Measurements from ENCODE around the gene WIPI1. TPM values are rescaled to one million over a fixed set of nuclear protein-coding genes. Genes with fewer than 3 reads are reported as not detected.

The WIPI1 gene
- total RNA-seq, 4 donors from 2014 or later: 62.6 to 313 (median 97.1) TPM

DNA sequence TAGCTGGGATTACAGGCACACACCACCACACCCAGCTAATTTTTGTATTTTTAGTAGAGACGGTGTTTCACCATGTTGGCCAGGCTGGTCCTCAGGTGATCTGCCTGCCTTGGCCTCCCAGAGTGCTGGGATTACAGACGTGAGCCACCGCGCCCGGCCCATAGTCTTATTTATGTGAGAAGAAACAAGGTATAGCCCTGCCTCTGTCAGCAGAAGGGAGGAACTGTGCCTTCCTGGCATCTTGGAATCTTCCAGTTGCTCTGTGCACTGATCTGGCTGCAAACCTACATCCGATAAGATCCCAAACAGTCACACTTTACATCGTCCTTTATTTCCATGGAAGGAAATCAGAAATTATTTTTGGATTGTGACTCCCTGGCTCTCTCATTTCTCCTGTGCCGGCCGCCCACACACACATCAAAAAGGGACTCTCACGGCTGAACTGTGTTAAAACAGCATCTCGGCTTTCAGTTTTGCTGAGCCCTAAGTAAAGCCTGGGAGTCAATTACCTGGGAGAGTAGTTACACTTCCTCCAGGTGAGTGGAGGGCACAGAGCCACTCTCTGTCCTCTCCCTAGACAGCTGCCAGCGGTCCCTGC lies 23.3 kb downstream of the WIPI1 start:
- H3K27me3 ChIP-seq: no peaks in the 10 kb centered on the region
- in situ Hi-C loops (cut with MboI; ENCODE audit: low pct_ligation_motif_present in 1 of 4, low pct_unique_long_range_greater_than_20kb in 1 of 4, low sequenced_read_pairs in 3 of 4): loop anchor here in 2 of 4 donors (10.0 kb wide), 1 partner anchor 169 kb away; no protein-coding TSS in a partner anchor
- H3K9me3 ChIP-seq: no peaks in the 10 kb centered on the region
- H3K36me3 ChIP-seq: peaks cover 0 to 61% (median 27%) of the 10 kb centered on the region in 4 donors
- H3K4me3 ChIP-seq: no peak overlapping the region
- H3K27ac ChIP-seq: no peak overlapping the region
- TF ChIP-seq CTCF (IDR thresholded peaks at IDR 0.05): no peak
- no peak for TF ChIP-seq POLR2AphosphoS5 (IDR thresholded peaks at IDR 0.05)
- no peak for TF ChIP-seq POLR2A (IDR thresholded peaks at IDR 0.05)
- TF ChIP-seq EP300 (IDR thresholded peaks at IDR 0.05; ENCODE audit: low read depth): no peak
- WGBS, 2 donors (ENCODE audit: low coverage in 1 of 2): 80 to 94% methylated on average over 1 to 12 of the region's 12 CpGs
- no peak for DNase-seq
- peaks cover 0 to 30% (median 16%) of the 10 kb centered on the region in 4 donors for H3K4me1 ChIP-seq
- intact Hi-C loops (cut with DNase I; ENCODE audit: low total_unique reads): loop anchor here (10.0 kb wide), 1 partner anchor 1971 kb away; no protein-coding TSS in a partner anchor

DNA sequence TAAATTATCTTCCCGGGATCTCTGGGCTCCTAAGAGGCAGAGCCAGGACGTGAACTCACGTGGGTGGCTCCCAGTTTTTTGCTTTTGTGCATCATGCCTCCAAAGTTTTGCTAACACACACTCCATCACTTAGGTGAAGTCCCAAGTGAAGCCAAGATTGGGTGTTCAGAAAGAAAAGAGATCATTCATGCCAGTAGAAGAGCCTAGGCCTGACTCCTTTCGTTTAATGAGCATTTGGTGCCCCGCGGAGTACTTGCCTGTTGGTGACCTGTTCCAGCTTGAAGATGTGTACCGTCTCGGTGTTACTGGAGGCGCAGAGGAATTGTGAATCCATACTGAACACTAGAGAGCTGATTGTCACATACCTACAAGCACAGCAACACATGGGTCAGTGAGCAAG lies 24.1 kb downstream of the WIPI1 start:
- intact Hi-C loops (cut with DNase I; ENCODE audit: low total_unique reads) (loop anchor here (10.0 kb wide), 1 partner anchor 1972 kb away; no protein-coding TSS in a partner anchor), in situ Hi-C loops (cut with MboI; ENCODE audit: low pct_ligation_motif_present in 1 of 4, low pct_unique_long_range_greater_than_20kb in 1 of 4, low sequenced_read_pairs in 3 of 4) (loop anchor here in 2 of 4 donors (10.0 kb wide), 1 partner anchor 168 kb away; no protein-coding TSS in a partner anchor)
- WGBS, 2 donors (ENCODE audit: low coverage in 1 of 2): 94 to 100% methylated on average over 2 to 9 of the region's 9 CpGs
- Histone ChIP-seq H3K27ac (no peak overlapping the region), H3K9me3 (no peaks in the 10 kb centered on the region), H3K36me3 (peaks cover 0 to 69% (median 29%) of the 10 kb centered on the region in 4 donors), H3K4me1 (peaks cover 0 to 22% (median 13%) of the 10 kb centered on the region in 4 donors), H3K27me3 (no peaks in the 10 kb centered on the region), H3K4me3 (no peak overlapping the region)
- no peak for DNase-seq
- TF ChIP-seq POLR2AphosphoS5 (IDR thresholded peaks at IDR 0.05): no peak
- no peak for TF ChIP-seq CTCF (IDR thresholded peaks at IDR 0.05)
- no peak for TF ChIP-seq POLR2A (IDR thresholded peaks at IDR 0.05)
- TF ChIP-seq EP300 (IDR thresholded peaks at IDR 0.05; ENCODE audit: low read depth): no peak

GRCh38 chr17:68432086-68432864 lies 25.0 kb downstream of the WIPI1 start:
- peaks cover 0 to 74% (median 33%) of the 10 kb centered on the region in 4 donors for H3K36me3 ChIP-seq
- 95% methylated on average over 11 to 14 of the region's 14 CpGs for WGBS, 2 donors (ENCODE audit: low coverage in 1 of 2)
- no peak overlapping the region for H3K4me3 ChIP-seq
- DNase-seq: no peak
- intact Hi-C loops (cut with DNase I; ENCODE audit: low total_unique reads) (loop anchor here (10.0 kb wide), 1 partner anchor 1973 kb away; no protein-coding TSS in a partner anchor), in situ Hi-C loops (cut with MboI; ENCODE audit: low pct_ligation_motif_present in 1 of 4, low pct_unique_long_range_greater_than_20kb in 1 of 4, low sequenced_read_pairs in 3 of 4) (loop anchor here in 2 of 4 donors (10.0 kb wide), 1 partner anchor 167 kb away; no protein-coding TSS in a partner anchor)
- H3K27me3 ChIP-seq: no peaks in the 10 kb centered on the region
- TF ChIP-seq POLR2A (IDR thresholded peaks at IDR 0.05) (no peak), EP300 (IDR thresholded peaks at IDR 0.05; ENCODE audit: low read depth) (no peak), CTCF (IDR thresholded peaks at IDR 0.05) (no peak), POLR2AphosphoS5 (IDR thresholded peaks at IDR 0.05) (no peak)
- peaks cover 0 to 13% (median 8%) of the 10 kb centered on the region in 4 donors for H3K4me1 ChIP-seq
- no peaks in the 10 kb centered on the region for H3K9me3 ChIP-seq
- no peak overlapping the region for H3K27ac ChIP-seq

- in situ Hi-C loops (cut with MboI; ENCODE audit: low pct_ligation_motif_present in 1 of 4, low pct_unique_long_range_greater_than_20kb in 1 of 4, low sequenced_read_pairs in 3 of 4) (loop anchor here in 2 of 4 donors (10.0 kb wide), 1 partner anchor 167 kb away; no protein-coding TSS in a partner anchor), intact Hi-C loops (cut with DNase I; ENCODE audit: low total_unique reads) (loop anchor here (10.0 kb wide), 1 partner anchor 1973 kb away; no protein-coding TSS in a partner anchor)
- H3K36me3 ChIP-seq: peaks cover 0 to 80% (median 36%) of the 10 kb centered on the region in 4 donors
- TF ChIP-seq EP300 (IDR thresholded peaks at IDR 0.05; ENCODE audit: low read depth) (no peak), CTCF (IDR thresholded peaks at IDR 0.05) (no peak), POLR2AphosphoS5 (IDR thresholded peaks at IDR 0.05) (no peak), POLR2A (IDR thresholded peaks at IDR 0.05) (no peak)
- no peak overlapping the region for H3K27ac ChIP-seq
- WGBS, 2 donors (ENCODE audit: low coverage in 1 of 2): 67 to 82% methylated on average over 9 to 15 of the region's 15 CpGs
- no peaks in the 10 kb centered on the region for H3K9me3 ChIP-seq
- no peak overlapping the region for H3K4me3 ChIP-seq
- no peaks in the 10 kb centered on the region for H3K27me3 ChIP-seq
- H3K4me1 ChIP-seq: peaks cover 0 to 7% (median 3%) of the 10 kb centered on the region in 4 donors
- DNase-seq: no peak
Measured at GRCh38 chr17:68431661-68432071, 25.6 kb downstream of the WIPI1 start.
